Measurements from ENCODE around the gene SPAG17.

SPAG17 gene

GRCh38 chr1:118147522-118147921 is 37.5 kb downstream of the SPAG17 start:
- Histone ChIP-seq H4K20me1 (ENCODE audit: control insufficient read depth, insufficient read depth, low read depth, low read length) (no peaks in the 10 kb centered on the region), H3K9me2 (replicated peaks; ENCODE audit: control insufficient read depth, low read length) (no peaks in the 10 kb centered on the region), H3K79me2 (ENCODE audit: control insufficient read depth, low read length) (no peaks in the 10 kb centered on the region), H3K9me3 (ENCODE audit: control insufficient read depth, insufficient read depth, low read length) (no peaks in the 10 kb centered on the region), H3K27ac (ENCODE audit: low read depth, low read length) (no peak overlapping the region), H3F3A (ENCODE audit: control insufficient read depth, insufficient read depth) (no peaks in the 10 kb centered on the region), H3K4me3 (ENCODE audit: low read length) (no peak overlapping the region), H3K27me3 (ENCODE audit: control insufficient read depth, low read length) (no peaks in the 10 kb centered on the region), H3K36me3 (ENCODE audit: control insufficient read depth, low read length) (no peaks in the 10 kb centered on the region), H3K4me2 (ENCODE audit: low read length) (no peak overlapping the region), H3K4me1 (ENCODE audit: control insufficient read depth, low read length) (no peaks in the 10 kb centered on the region)
- no peak for TF ChIP-seq EZH2phosphoT487 (IDR thresholded peaks at IDR 0.05; ENCODE audit: borderline replicate concordance, low read length)
- no peak for TF ChIP-seq CTCF (IDR thresholded peaks at IDR 0.05; ENCODE audit: low read depth, low read length, poor library complexity, severe bottlenecking)

GRCh38 chr1:118145721-118146120 is 39.3 kb downstream of the SPAG17 start:
- Histone ChIP-seq H3K27me3 (ENCODE audit: control insufficient read depth, low read length) (no peaks in the 10 kb centered on the region), H3K79me2 (ENCODE audit: control insufficient read depth, low read length) (no peaks in the 10 kb centered on the region), H3K4me2 (ENCODE audit: low read length) (no peak overlapping the region), H3K27ac (ENCODE audit: low read depth, low read length) (no peak overlapping the region), H3F3A (ENCODE audit: control insufficient read depth, insufficient read depth) (no peaks in the 10 kb centered on the region), H3K9me2 (replicated peaks; ENCODE audit: control insufficient read depth, low read length) (no peaks in the 10 kb centered on the region), H3K4me1 (ENCODE audit: control insufficient read depth, low read length) (no peaks in the 10 kb centered on the region), H3K4me3 (ENCODE audit: low read length) (no peak overlapping the region), H3K36me3 (ENCODE audit: control insufficient read depth, low read length) (no peaks in the 10 kb centered on the region), H4K20me1 (ENCODE audit: control insufficient read depth, insufficient read depth, low read depth, low read length) (no peaks in the 10 kb centered on the region), H3K9me3 (ENCODE audit: control insufficient read depth, insufficient read depth, low read length) (no peaks in the 10 kb centered on the region)
- no peak for TF ChIP-seq CTCF (IDR thresholded peaks at IDR 0.05; ENCODE audit: low read depth, low read length, poor library complexity, severe bottlenecking)
- TF ChIP-seq EZH2phosphoT487 (IDR thresholded peaks at IDR 0.05; ENCODE audit: borderline replicate concordance, low read length): no peak

- H3K79me2 ChIP-seq (ENCODE audit: control insufficient read depth, low read length): no peaks in the 10 kb centered on the region
- no peaks in the 10 kb centered on the region for H3K27me3 ChIP-seq (ENCODE audit: control insufficient read depth, low read length)
- H4K20me1 ChIP-seq (ENCODE audit: control insufficient read depth, insufficient read depth, low read depth, low read length): no peaks in the 10 kb centered on the region
- H3K4me2 ChIP-seq (ENCODE audit: low read length): no peak overlapping the region
- no peak overlapping the region for H3K4me3 ChIP-seq (ENCODE audit: low read length)
- H3K36me3 ChIP-seq (ENCODE audit: control insufficient read depth, low read length): no peaks in the 10 kb centered on the region
- no peaks in the 10 kb centered on the region for H3K9me3 ChIP-seq (ENCODE audit: control insufficient read depth, insufficient read depth, low read length)
- no peak overlapping the region for H3K27ac ChIP-seq (ENCODE audit: low read depth, low read length)
- TF ChIP-seq CTCF (IDR thresholded peaks at IDR 0.05; ENCODE audit: low read depth, low read length, poor library complexity, severe bottlenecking): no peak
- TF ChIP-seq EZH2phosphoT487 (IDR thresholded peaks at IDR 0.05; ENCODE audit: borderline replicate concordance, low read length): no peak
- H3K9me2 ChIP-seq (replicated peaks; ENCODE audit: control insufficient read depth, low read length): no peaks in the 10 kb centered on the region
- H3K4me1 ChIP-seq (ENCODE audit: control insufficient read depth, low read length): no peaks in the 10 kb centered on the region
- no peaks in the 10 kb centered on the region for H3F3A ChIP-seq (ENCODE audit: control insufficient read depth, insufficient read depth)
Measured at GRCh38 chr1:118144684-118145083, 40.3 kb downstream of the SPAG17 start.

- Histone ChIP-seq H3K36me3 (ENCODE audit: control insufficient read depth, low read length) (no peaks in the 10 kb centered on the region), H3K4me1 (ENCODE audit: control insufficient read depth, low read length) (no peaks in the 10 kb centered on the region), H3K79me2 (ENCODE audit: control insufficient read depth, low read length) (no peaks in the 10 kb centered on the region), H3K27me3 (ENCODE audit: control insufficient read depth, low read length) (no peaks in the 10 kb centered on the region), H3K4me3 (ENCODE audit: low read length) (no peak overlapping the region), H3K9me3 (ENCODE audit: control insufficient read depth, insufficient read depth, low read length) (no peaks in the 10 kb centered on the region), H3K4me2 (ENCODE audit: low read length) (no peak overlapping the region), H3K9me2 (replicated peaks; ENCODE audit: control insufficient read depth, low read length) (no peaks in the 10 kb centered on the region), H3F3A (ENCODE audit: control insufficient read depth, insufficient read depth) (no peaks in the 10 kb centered on the region), H4K20me1 (ENCODE audit: control insufficient read depth, insufficient read depth, low read depth, low read length) (no peaks in the 10 kb centered on the region), H3K27ac (ENCODE audit: low read depth, low read length) (no peak overlapping the region)
- no peak for TF ChIP-seq CTCF (IDR thresholded peaks at IDR 0.05; ENCODE audit: low read depth, low read length, poor library complexity, severe bottlenecking)
- TF ChIP-seq EZH2phosphoT487 (IDR thresholded peaks at IDR 0.05; ENCODE audit: borderline replicate concordance, low read length): no peak
Measured at GRCh38 chr1:118143831-118144230, 41.2 kb downstream of the SPAG17 start.

All from DOHH2 (cell line).